DMS79 (cell line): ENCODE results near the gene GPR65.

Source experiments
- DNase-seq: peaks from one replicate; lab custom pipeline; 2025; lab: John Stamatoyannopoulos, UW

The GPR65 gene

GRCh38 chr14:88005050-88005481 is at the start of gene GPR65:
Gene GPR65, plus strand, starts transcription at chr14:88005135. Its CDS starts 5,713 bp downstream, at chr14:88010848.
- DNase-seq: no peak

- DNase-seq: no peak
Observed at GRCh38 chr14:87955501-87955900, 49.4 kb upstream of the GPR65 start.

- no peak for DNase-seq
Observed at GRCh38 chr14:87960013-87960787, 44.7 kb upstream of the GPR65 start.

- DNase-seq: no peak
Observed at GRCh38 chr14:87961246-87961645, 43.7 kb upstream of the GPR65 start.

GRCh38 chr14:87966816-87967215 is 38.1 kb upstream of the GPR65 start:
- no peak for DNase-seq

GRCh38 chr14:87967496-87967895 is 37.4 kb upstream of the GPR65 start:
- DNase-seq: no peak

- no peak for DNase-seq
Observed at GRCh38 chr14:87971010-87971409, 33.9 kb upstream of the GPR65 start.

GRCh38 chr14:87975636-87976035 is 29.3 kb upstream of the GPR65 start:
- DNase-seq: no peak

- no peak for DNase-seq
Observed at GRCh38 chr14:87979689-87980088, 25.2 kb upstream of the GPR65 start.

- no peak for DNase-seq
Observed at GRCh38 chr14:87989221-87989955, 15.5 kb upstream of the GPR65 start.

GRCh38 chr14:87989956-87990299 is 15.0 kb upstream of the GPR65 start:
- DNase-seq: no peak

GRCh38 chr14:87990682-87991081 is 14.3 kb upstream of the GPR65 start:
- no peak for DNase-seq

- no peak for DNase-seq
Observed at GRCh38 chr14:87992346-87992717, 12.6 kb upstream of the GPR65 start.

GRCh38 chr14:87992718-87993628 is 12.0 kb upstream of the GPR65 start, which contains the start of gene GALC:
Gene GALC, minus strand, starts transcription at chr14:87993182. Its CDS starts 18 bp downstream, at chr14:87993164.
- DNase-seq: peak; percentile 99

- DNase-seq: no peak
Observed at GRCh38 chr14:87994974-87995373, 10.0 kb upstream of the GPR65 start.

- DNase-seq: no peak
Observed at GRCh38 chr14:87995500-87996290, 9.2 kb upstream of the GPR65 start.

GRCh38 chr14:87996291-87996592 is 8.7 kb upstream of the GPR65 start:
- DNase-seq: no peak

- DNase-seq: no peak
Observed at GRCh38 chr14:87998482-87998881, 6.5 kb upstream of the GPR65 start.

GRCh38 chr14:87999277-87999676 is 5.7 kb upstream of the GPR65 start:
- no peak for DNase-seq

- no peak for DNase-seq
Observed at GRCh38 chr14:88002421-88003075, 2.4 kb upstream of the GPR65 start.

- DNase-seq: no peak
Observed at GRCh38 chr14:88003425-88003824, 1.5 kb upstream of the GPR65 start.
